ENCODE results near the gene PIK3R2. TPM values are rescaled to one million over a fixed set of nuclear protein-coding genes. Genes with fewer than 3 reads are reported as not detected.

The PIK3R2 gene
- total and polyA plus RNA-seq, 2 of the 8 experiments (the other 6 are each of a cell fraction or from before 2014, with no cell fraction given), result 21.7 to 57.1 TPM

GRCh38 chr19:18122860-18123795 is 29.8 kb upstream of the PIK3R2 start:
- no peak overlapping the region for H3K4ac ChIP-seq (replicated peaks; ENCODE audit: insufficient read length, low read depth, low read length)
- H4K5ac ChIP-seq (ENCODE audit: insufficient read length, low read depth, low read length), result no peak overlapping the region
- no peak overlapping the region for H2BK20ac ChIP-seq (ENCODE audit: low read length)
- H3K36me3 ChIP-seq (ENCODE audit: control insufficient read depth in 2 of 4, insufficient read depth in 4 of 4, low read length in 3 of 4), result peaks cover 2 to 10% (median 5%) of the 10 kb centered on the region in 4 experiments; a peak in 5 of 8 replicates
- no peaks in the 10 kb centered on the region for H3K9me3 ChIP-seq (ENCODE audit: insufficient read depth in 2 of 2, low read depth in 1 of 2, low read length in 1 of 2)
- no peak overlapping the region for H2BK5ac ChIP-seq (ENCODE audit: low read depth, low read length)
- H3K4me1 ChIP-seq (replicated peaks in 1 of 4; ENCODE audit: control insufficient read depth in 3 of 4, insufficient read depth in 4 of 4, low read length in 3 of 4), result peaks cover 0 to 16% (median 4%) of the 10 kb centered on the region in 4 experiments; a peak in 5 of 7 replicates
- 95% methylated on average over 19 of the region's 27 CpGs; no CpG with 5 or more reads in 1 of the 2 experiments for WGBS, 2 experiments (ENCODE audit: extremely low coverage in 1 of 2, insufficient coverage in 1 of 2, insufficient read length in 1 of 2, insufficient replicate concordance in 2 of 2, low coverage in 1 of 2, low lambda C conversion rate in 2 of 2, missing lambda C conversion rate in 1 of 2)
- DNase-seq (ENCODE audit: low read depth in 1 of 2, low spot score in 2 of 2) (no peak), FAIRE-seq (no peak)
- no peak overlapping the region for H3K14ac ChIP-seq (ENCODE audit: insufficient read length)
- no peak overlapping the region for H3K4me3 ChIP-seq (ENCODE audit: extremely low read depth in 1 of 4, insufficient read depth in 2 of 4, low read depth in 3 of 4, low read length in 4 of 4)
- no peak overlapping the region for H3K4me2 ChIP-seq (ENCODE audit: insufficient read depth in 1 of 2, low read depth in 2 of 2, low read length in 2 of 2)
- TF ChIP-seq HDAC2 (IDR thresholded peaks at IDR 0.05; ENCODE audit: borderline replicate concordance in 1 of 2, low read depth in 2 of 2, low read length in 2 of 2) (no peak), NRF1 (IDR thresholded peaks at IDR 0.05; ENCODE audit: low read depth, low read length) (no peak), EGR1 (IDR thresholded peaks at IDR 0.05; ENCODE audit: borderline replicate concordance, low read depth, low read length) (no peak), USF2 (IDR thresholded peaks at IDR 0.05; ENCODE audit: low read length) (no peak), TBP (IDR thresholded peaks at IDR 0.05; ENCODE audit: low read depth, low read length) (no peak)
- no peak overlapping the region for H2BK15ac ChIP-seq (ENCODE audit: low read length)
- no peak overlapping the region for H4K8ac ChIP-seq (ENCODE audit: extremely low read depth, insufficient read depth, low read length)
- H3K79me1 ChIP-seq (ENCODE audit: low read depth, low read length), result peaks cover 7% of the 10 kb centered on the region; the same call in 1 of the 2 replicates
- H2BK12ac ChIP-seq (ENCODE audit: low read depth, low read length), result no peak overlapping the region
- H3K23me2 ChIP-seq (ENCODE audit: low read depth, low read length), result peaks cover 4% of the 10 kb centered on the region
- H2AK5ac ChIP-seq (ENCODE audit: low read depth, low read length), result no peak overlapping the region
- no peak overlapping the region for H2AFZ ChIP-seq (ENCODE audit: low read length)
- no peak overlapping the region for H3K18ac ChIP-seq (ENCODE audit: extremely low read depth, low read length)
- peaks cover 0 to 5% of the 10 kb centered on the region in 2 experiments; a peak in 1 of 4 replicates for H3K79me2 ChIP-seq (ENCODE audit: control insufficient read depth in 1 of 2, insufficient read depth in 2 of 2, low read length in 2 of 2)
- CTCF ChIA-PET (ENCODE audit: partially characterized antibody), result interaction anchor here (0.5 to 1.7 kb wide), 6 partner anchors 10 to 76 kb away, joined by 3 to 6 read pairs (median 5); no protein-coding TSS in a partner anchor
- H2BK120ac ChIP-seq (replicated peaks; ENCODE audit: low read depth, low read length), result no peak overlapping the region
- no peak overlapping the region for H3K27ac ChIP-seq (ENCODE audit: low read depth, low read length)
- peaks cover 0 to 3% (median 1%) of the 10 kb centered on the region in 4 experiments; a peak in 1 of 7 replicates for H3K27me3 ChIP-seq (replicated peaks in 1 of 4; ENCODE audit: control insufficient read depth in 3 of 4, extremely low read depth in 1 of 4, insufficient read depth in 3 of 4, low read length in 3 of 4)
- no peak overlapping the region for H3K9ac ChIP-seq (replicated peaks in 1 of 4; ENCODE audit: extremely low read depth in 1 of 4, low read depth in 3 of 4, low read length in 3 of 4)
- H3K56ac ChIP-seq (replicated peaks; ENCODE audit: insufficient read length, low read depth, low read length), result no peak overlapping the region
- no peak overlapping the region for H4K91ac ChIP-seq (replicated peaks; ENCODE audit: insufficient read length, low read length)
- H3K23ac ChIP-seq (ENCODE audit: insufficient read length), result no peak overlapping the region
- H4K20me1 ChIP-seq (replicated peaks in 1 of 2; ENCODE audit: control insufficient read depth in 1 of 2, insufficient read depth in 2 of 2, low read length in 2 of 2), result peaks cover 0 to 10% of the 10 kb centered on the region in 2 experiments
- POLR2A ChIA-PET (ENCODE audit: partially characterized antibody), result interaction anchor here (1.0 to 1.2 kb wide), 2 partner anchors 32 to 37 kb away, joined by 3 read pairs; no protein-coding TSS in a partner anchor
